SK-N-SH treated with all-trans-retinoic acid at 6 μM for 48 hours (cell line): ENCODE data around the gene CBX8.

ENCODE experiments used
- ATAC-seq: fragments of 200-7000 bp; cut with Tn5 transposase; 3 replicates; pipeline ENCODE4 v1.9.1; 2020; ENCODE audit warnings: mild to moderate bottlenecking, moderate library complexity
- ARNTL ChIP-seq: fragments of 450-650 bp; formaldehyde crosslinking; IDR thresholded peaks from 2 replicates; pipeline ENCODE4 v1.5.0; 2020; ENCODE audit warnings: low read depth, mild to moderate bottlenecking, moderate library complexity, borderline replicate concordance
- CSDC2 ChIP-seq: fragments of 250-450 bp; sonication (Bioruptor Pico); IDR thresholded peaks from 2 replicates; pipeline ENCODE4 v1.5.0; 2020; ENCODE audit warnings: mild to moderate bottlenecking, moderate library complexity
- ESRRG ChIP-seq: fragments of 250-450 bp; sonication (Bioruptor Pico); IDR thresholded peaks from 2 replicates; pipeline ENCODE4 v1.6.1; 2021; ENCODE audit warnings: mild to moderate bottlenecking
- GLIS3 ChIP-seq: fragments of 250-450 bp; sonication (Bioruptor Pico); IDR thresholded peaks from 2 replicates; pipeline ENCODE4 v1.5.0; 2020; ENCODE audit warnings: mild to moderate bottlenecking, moderate library complexity
- OSR1 ChIP-seq: fragments of 250-450 bp; sonication (Bioruptor Pico); IDR thresholded peaks from 2 replicates; pipeline ENCODE4 v1.8.0; 2022; ENCODE audit warnings: moderate library complexity, mild to moderate bottlenecking, inconsistent platforms
- PATZ1 ChIP-seq: fragments of 250-450 bp; sonication (Bioruptor Pico); IDR thresholded peaks from 2 replicates; pipeline ENCODE4 v1.8.0; 2020; ENCODE audit warnings: mild to moderate bottlenecking, moderate library complexity, borderline replicate concordance
- RARB ChIP-seq: fragments of 250-450 bp; sonication (Bioruptor Pico); IDR thresholded peaks from 2 replicates; pipeline ENCODE4 v1.8.0; 2021; ENCODE audit warnings: mild to moderate bottlenecking, moderate library complexity
- SNAI2 ChIP-seq: fragments of 250-450 bp; sonication (Bioruptor Pico); IDR thresholded peaks from 2 replicates; pipeline ENCODE4 v1.5.0; 2020; ENCODE audit warnings: mild to moderate bottlenecking, moderate library complexity
- TCF4 ChIP-seq: fragments of 250-450 bp; sonication (Bioruptor Pico); IDR thresholded peaks from 2 replicates; pipeline ENCODE4 v1.8.0; 2021; ENCODE audit warnings: mild to moderate bottlenecking, moderate library complexity, borderline replicate concordance
- TOX ChIP-seq: fragments of 250-450 bp; sonication (Bioruptor Pico); IDR thresholded peaks from 2 replicates; pipeline ENCODE4 v1.8.0; 2021; ENCODE audit warnings: mild to moderate bottlenecking, moderate library complexity, borderline replicate concordance
- ZC3H10 ChIP-seq: fragments of 250-450 bp; sonication (Bioruptor Pico); IDR thresholded peaks from 2 replicates; pipeline ENCODE4 v1.5.1; 2021; ENCODE audit warnings: mild to moderate bottlenecking, moderate library complexity
- ZNF565 ChIP-seq: fragments of 450-650 bp; formaldehyde crosslinking; conservative IDR thresholded peaks from 2 replicates; pipeline ENCODE4 v1.5.0; 2020; ENCODE audit warnings: low read depth, mild to moderate bottlenecking, moderate library complexity
- ZNF70 ChIP-seq: fragments of 450-650 bp; formaldehyde crosslinking; IDR thresholded peaks from 2 replicates; pipeline ENCODE4 v1.5.0; 2020; ENCODE audit warnings: mild to moderate bottlenecking, moderate library complexity
- ZNF8 ChIP-seq: fragments of 450-650 bp; formaldehyde crosslinking; IDR thresholded peaks from 2 replicates; pipeline ENCODE4 v1.5.0; 2020; ENCODE audit warnings: mild to moderate bottlenecking, moderate library complexity
- TF ChIP-seq, protein P1 (sequence below): fragments of 250-450 bp; sonication (Bioruptor Pico); IDR thresholded peaks from 2 replicates; pipeline ENCODE4 v1.5.1; 2020; ENCODE audit warnings: low read depth, mild to moderate bottlenecking, moderate library complexity
- TF ChIP-seq, protein P2 (sequence below): fragments of 250-450 bp; sonication (Bioruptor Pico); IDR thresholded peaks from 2 replicates; pipeline ENCODE4 v1.5.0; 2020; ENCODE audit warnings: mild to moderate bottlenecking, moderate library complexity
- TF ChIP-seq, protein P3 (sequence below): fragments of 250-450 bp; sonication (Bioruptor Pico); IDR thresholded peaks from 2 replicates; pipeline ENCODE4 v1.8.0; 2021; ENCODE audit warnings: low read depth, mild to moderate bottlenecking, moderate library complexity, borderline replicate concordance
- TF ChIP-seq, protein P4 (sequence below): fragments of 250-450 bp; sonication (Bioruptor Pico); IDR thresholded peaks from 2 replicates; pipeline ENCODE4 v1.5.1; 2021; ENCODE audit warnings: mild to moderate bottlenecking, moderate library complexity

The CBX8 gene

GRCh38 chr17:79803997-79804855, 7.3 kb upstream of the CBX8 start (continued):
- TF ChIP-seq, protein P1, sequence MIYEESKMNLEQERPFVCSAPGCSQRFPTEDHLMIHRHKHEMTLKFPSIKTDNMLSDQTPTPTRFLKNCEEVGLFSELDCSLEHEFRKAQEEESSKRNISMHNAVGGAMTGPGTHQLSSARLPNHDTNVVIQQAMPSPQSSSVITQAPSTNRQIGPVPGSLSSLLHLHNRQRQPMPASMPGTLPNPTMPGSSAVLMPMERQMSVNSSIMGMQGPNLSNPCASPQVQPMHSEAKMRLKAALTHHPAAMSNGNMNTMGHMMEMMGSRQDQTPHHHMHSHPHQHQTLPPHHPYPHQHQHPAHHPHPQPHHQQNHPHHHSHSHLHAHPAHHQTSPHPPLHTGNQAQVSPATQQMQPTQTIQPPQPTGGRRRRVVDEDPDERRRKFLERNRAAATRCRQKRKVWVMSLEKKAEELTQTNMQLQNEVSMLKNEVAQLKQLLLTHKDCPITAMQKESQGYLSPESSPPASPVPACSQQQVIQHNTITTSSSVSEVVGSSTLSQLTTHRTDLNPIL = no peak

DNA sequence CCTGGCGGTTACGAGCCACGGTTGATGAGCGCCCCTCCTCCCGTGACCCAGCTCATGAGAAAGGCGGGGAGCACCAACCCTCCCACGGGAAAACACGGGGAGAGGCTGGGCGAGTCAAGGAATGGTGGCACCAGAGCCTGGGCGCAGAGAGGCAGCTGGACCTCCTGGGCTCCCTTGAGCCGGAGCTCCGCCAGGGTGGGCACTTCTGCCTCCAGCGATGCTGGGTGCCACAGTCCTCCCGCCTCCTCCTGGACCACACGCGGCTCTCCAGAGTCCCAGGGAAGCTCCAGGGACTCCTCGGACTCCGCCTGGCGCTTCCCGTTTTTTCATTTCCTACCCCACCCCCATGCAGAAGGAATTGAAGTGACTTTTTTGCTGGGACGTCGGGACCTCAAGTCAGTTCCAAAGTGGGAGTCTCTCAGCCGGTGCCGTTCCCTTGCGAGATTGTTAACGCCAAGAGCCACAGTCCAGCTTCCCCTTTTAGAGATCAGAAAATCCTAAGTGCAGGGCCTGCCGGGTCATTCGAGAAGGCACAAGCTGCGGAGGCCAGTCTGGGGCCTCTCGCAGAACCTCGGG, 6.6 kb upstream of the CBX8 start:
- no peak for ATAC-seq
- TF ChIP-seq, protein P2, sequence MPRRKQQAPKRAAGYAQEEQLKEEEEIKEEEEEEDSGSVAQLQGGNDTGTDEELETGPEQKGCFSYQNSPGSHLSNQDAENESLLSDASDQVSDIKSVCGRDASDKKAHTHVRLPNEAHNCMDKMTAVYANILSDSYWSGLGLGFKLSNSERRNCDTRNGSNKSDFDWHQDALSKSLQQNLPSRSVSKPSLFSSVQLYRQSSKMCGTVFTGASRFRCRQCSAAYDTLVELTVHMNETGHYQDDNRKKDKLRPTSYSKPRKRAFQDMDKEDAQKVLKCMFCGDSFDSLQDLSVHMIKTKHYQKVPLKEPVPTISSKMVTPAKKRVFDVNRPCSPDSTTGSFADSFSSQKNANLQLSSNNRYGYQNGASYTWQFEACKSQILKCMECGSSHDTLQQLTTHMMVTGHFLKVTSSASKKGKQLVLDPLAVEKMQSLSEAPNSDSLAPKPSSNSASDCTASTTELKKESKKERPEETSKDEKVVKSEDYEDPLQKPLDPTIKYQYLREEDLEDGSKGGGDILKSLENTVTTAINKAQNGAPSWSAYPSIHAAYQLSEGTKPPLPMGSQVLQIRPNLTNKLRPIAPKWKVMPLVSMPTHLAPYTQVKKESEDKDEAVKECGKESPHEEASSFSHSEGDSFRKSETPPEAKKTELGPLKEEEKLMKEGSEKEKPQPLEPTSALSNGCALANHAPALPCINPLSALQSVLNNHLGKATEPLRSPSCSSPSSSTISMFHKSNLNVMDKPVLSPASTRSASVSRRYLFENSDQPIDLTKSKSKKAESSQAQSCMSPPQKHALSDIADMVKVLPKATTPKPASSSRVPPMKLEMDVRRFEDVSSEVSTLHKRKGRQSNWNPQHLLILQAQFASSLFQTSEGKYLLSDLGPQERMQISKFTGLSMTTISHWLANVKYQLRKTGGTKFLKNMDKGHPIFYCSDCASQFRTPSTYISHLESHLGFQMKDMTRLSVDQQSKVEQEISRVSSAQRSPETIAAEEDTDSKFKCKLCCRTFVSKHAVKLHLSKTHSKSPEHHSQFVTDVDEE (CRISPR knock-in tag) = no peak
- no peak for TF ChIP-seq ESRRG (CRISPR knock-in tag)
- TF ChIP-seq, protein P3, sequence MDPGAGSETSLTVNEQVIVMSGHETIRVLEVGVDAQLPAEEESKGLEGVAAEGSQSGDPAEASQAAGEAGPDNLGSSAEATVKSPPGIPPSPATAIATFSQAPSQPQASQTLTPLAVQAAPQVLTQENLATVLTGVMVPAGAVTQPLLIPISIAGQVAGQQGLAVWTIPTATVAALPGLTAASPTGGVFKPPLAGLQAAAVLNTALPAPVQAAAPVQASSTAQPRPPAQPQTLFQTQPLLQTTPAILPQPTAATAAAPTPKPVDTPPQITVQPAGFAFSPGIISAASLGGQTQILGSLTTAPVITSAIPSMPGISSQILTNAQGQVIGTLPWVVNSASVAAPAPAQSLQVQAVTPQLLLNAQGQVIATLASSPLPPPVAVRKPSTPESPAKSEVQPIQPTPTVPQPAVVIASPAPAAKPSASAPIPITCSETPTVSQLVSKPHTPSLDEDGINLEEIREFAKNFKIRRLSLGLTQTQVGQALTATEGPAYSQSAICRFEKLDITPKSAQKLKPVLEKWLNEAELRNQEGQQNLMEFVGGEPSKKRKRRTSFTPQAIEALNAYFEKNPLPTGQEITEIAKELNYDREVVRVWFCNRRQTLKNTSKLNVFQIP (CRISPR knock-in tag) = no peak
- TF ChIP-seq RARB (CRISPR knock-in tag) = no peak
- TF ChIP-seq OSR1 (CRISPR knock-in tag) = no peak

DNA sequence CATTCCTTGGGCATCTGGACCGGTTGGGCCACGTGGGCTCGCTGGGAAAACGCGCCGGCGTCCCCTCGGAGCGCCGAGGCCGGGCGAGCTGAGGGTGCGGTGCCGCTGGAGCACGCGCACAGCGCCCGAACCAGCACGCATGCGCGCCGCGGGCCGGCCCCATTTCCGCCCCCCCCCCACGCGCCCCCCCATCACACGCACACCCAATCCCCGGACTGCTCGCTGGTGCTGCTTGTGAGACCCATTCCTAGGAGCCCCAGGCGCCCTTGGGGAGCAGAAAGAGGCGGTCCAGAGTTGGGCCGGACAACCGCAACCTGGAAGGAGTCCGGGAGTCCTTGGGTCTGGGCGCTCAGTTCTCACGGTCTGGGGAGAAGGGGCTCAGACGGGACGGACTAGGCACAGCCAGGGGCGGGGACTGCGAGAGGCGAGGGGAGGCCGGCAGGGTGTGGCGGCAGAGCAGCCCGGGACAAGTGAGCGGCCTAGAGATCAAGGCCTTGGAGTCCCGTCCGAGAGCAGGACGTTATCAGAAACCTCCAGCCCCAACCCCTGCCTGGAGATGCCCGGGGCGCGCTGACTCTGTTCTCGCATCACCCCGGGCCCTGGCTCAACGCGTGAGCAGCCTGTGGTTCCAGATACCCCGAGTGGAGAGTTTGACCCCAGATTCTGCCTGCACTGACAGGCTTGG, 6.0 kb upstream of the CBX8 start:
- no peak for TF ChIP-seq ZNF565
- TF ChIP-seq, protein P2 (CRISPR knock-in tag) = no peak
- no peak for TF ChIP-seq TOX (CRISPR knock-in tag)
- TF ChIP-seq, protein P4, sequence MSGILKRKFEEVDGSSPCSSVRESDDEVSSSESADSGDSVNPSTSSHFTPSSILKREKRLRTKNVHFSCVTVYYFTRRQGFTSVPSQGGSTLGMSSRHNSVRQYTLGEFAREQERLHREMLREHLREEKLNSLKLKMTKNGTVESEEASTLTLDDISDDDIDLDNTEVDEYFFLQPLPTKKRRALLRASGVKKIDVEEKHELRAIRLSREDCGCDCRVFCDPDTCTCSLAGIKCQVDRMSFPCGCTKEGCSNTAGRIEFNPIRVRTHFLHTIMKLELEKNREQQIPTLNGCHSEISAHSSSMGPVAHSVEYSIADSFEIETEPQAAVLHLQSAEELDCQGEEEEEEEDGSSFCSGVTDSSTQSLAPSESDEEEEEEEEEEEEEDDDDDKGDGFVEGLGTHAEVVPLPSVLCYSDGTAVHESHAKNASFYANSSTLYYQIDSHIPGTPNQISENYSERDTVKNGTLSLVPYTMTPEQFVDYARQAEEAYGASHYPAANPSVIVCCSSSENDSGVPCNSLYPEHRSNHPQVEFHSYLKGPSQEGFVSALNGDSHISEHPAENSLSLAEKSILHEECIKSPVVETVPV (CRISPR knock-in tag) = no peak
- no peak for TF ChIP-seq TCF4 (CRISPR knock-in tag)
- TF ChIP-seq ARNTL = no peak
- no peak for TF ChIP-seq CSDC2
- TF ChIP-seq ZNF70 = no peak
- TF ChIP-seq SNAI2 (CRISPR knock-in tag) = no peak
- no peak for TF ChIP-seq RARB (CRISPR knock-in tag)
- TF ChIP-seq PATZ1 (CRISPR knock-in tag) = no peak
- TF ChIP-seq ESRRG (CRISPR knock-in tag) = no peak
- no peak for TF ChIP-seq OSR1 (CRISPR knock-in tag)
- TF ChIP-seq, protein P1 = no peak
- TF ChIP-seq ZNF8 (CRISPR knock-in tag) = no peak
- TF ChIP-seq GLIS3 (CRISPR knock-in tag) = no peak
- no peak for TF ChIP-seq ZC3H10 (CRISPR knock-in tag)
- no peak for ATAC-seq
